Liver (tissue), 9 donors: ENCODE results near the gene NUP93. TPM values are rescaled to one million over a fixed set of nuclear protein-coding genes. Genes with fewer than 3 reads are reported as not detected.

Experiments used
- DNase-seq: peaks from one replicate; pipeline ENCODE4 v3.0.0-alpha.2; 2017; ENCODE audit warnings: low spot score
- H3K27ac ChIP-seq, 2 donors: one replicate each; pipeline ENCODE4 v1.7.0; 2013; ENCODE audit warnings: inconsistent platforms in 2 of 2, low read length in 2 of 2, control low read depth in 1 of 2, low read depth in 1 of 2, mild to moderate bottlenecking in 1 of 2
- H3K27me3 ChIP-seq, 4 donors: one replicate each; pipeline versions ENCODE4 v1.6.1 to v1.7.0; 2013; ENCODE audit warnings: low read length in 3 of 4, inconsistent platforms in 1 of 4, mild to moderate bottlenecking in 1 of 4, moderate library complexity in 1 of 4; ENCODE audit not compliant: control insufficient read depth in 4 of 4, insufficient read depth in 4 of 4
- H3K36me3 ChIP-seq, 4 donors: one replicate each; pipeline versions ENCODE4 v1.6.1 to v1.7.0; 2013; ENCODE audit warnings: low read length in 3 of 4, mild to moderate bottlenecking in 3 of 4, low read depth in 1 of 4, moderate library complexity in 1 of 4; ENCODE audit not compliant: control insufficient read depth in 4 of 4, insufficient read depth in 3 of 4
- H3K4me1 ChIP-seq, 4 donors: one replicate each; pipeline versions ENCODE4 v1.6.1 to v1.7.0; 2013; ENCODE audit warnings: low read length in 3 of 4, mild to moderate bottlenecking in 3 of 4, moderate library complexity in 1 of 4; ENCODE audit not compliant: control insufficient read depth in 4 of 4, insufficient read depth in 4 of 4
- H3K4me3 ChIP-seq, 3 donors: one replicate each; pipeline versions ENCODE4 v1.6.1 to v1.7.0; 2013; ENCODE audit warnings: low read length in 3 of 3, control low read depth in 1 of 3, low read depth in 1 of 3, mild to moderate bottlenecking in 1 of 3
- H3K9ac ChIP-seq, 2 donors: one replicate each; pipeline ENCODE4 v1.7.0; 2013; ENCODE audit warnings: low read length in 2 of 2, mild to moderate bottlenecking in 2 of 2, moderate library complexity in 2 of 2, control low read depth in 1 of 2, low read depth in 1 of 2
- H3K9me3 ChIP-seq, 4 donors: one replicate each; pipeline versions ENCODE4 v1.6.1 to v1.7.0; 2013; ENCODE audit warnings: low read length in 3 of 4; ENCODE audit not compliant: control insufficient read depth in 4 of 4
- CTCF ChIP-seq: fragments of 150-350 bp; IDR thresholded peaks from 2 replicates; pipeline ENCODE4 v1.5.1; 2017; ENCODE audit warnings: improper control_type of control experiment, low read depth, low read length; ENCODE audit not compliant: missing input control
- EGR1 ChIP-seq, 2 donors: IDR thresholded peaks; 2 replicates each; pipeline ENCODE4 v1.6.1; 2016 to 2018; ENCODE audit warnings: antibody characterized with exemption in 2 of 2, low read depth in 2 of 2
- FOXA1 ChIP-seq: IDR thresholded peaks from 2 replicates; pipeline ENCODE4 v1.6.1; 2016; ENCODE audit warnings: antibody characterized with exemption
- JUND ChIP-seq, 2 donors: IDR thresholded peaks; 2 replicates each; pipeline ENCODE4 v1.6.1; 2016; ENCODE audit warnings: antibody characterized with exemption in 2 of 2
- NR2F2 ChIP-seq: IDR thresholded peaks from 2 replicates; pipeline ENCODE4 v1.6.1; 2016; ENCODE audit warnings: antibody characterized with exemption
- RAD21 ChIP-seq, 2 donors: IDR thresholded peaks; 2 replicates each; pipeline ENCODE4 v1.6.1; 2016; ENCODE audit warnings: antibody characterized with exemption in 2 of 2, mild to moderate bottlenecking in 2 of 2
- REST ChIP-seq: IDR thresholded peaks from 2 replicates; pipeline ENCODE4 v1.6.1; 2016; ENCODE audit warnings: antibody characterized with exemption, mild to moderate bottlenecking
- RXRA ChIP-seq, 2 donors: IDR thresholded peaks; 2 replicates each; pipeline ENCODE4 v1.6.1; 2017 to 2018; ENCODE audit warnings: antibody characterized with exemption in 2 of 2, mild to moderate bottlenecking in 1 of 2
- TAF1 ChIP-seq: conservative IDR thresholded peaks from 2 replicates; pipeline ENCODE4 v1.6.1; 2016; ENCODE audit warnings: antibody characterized with exemption, mild to moderate bottlenecking
- YY1 ChIP-seq: IDR thresholded peaks from 2 replicates; pipeline ENCODE4 v1.6.1; 2016; ENCODE audit warnings: antibody characterized with exemption, mild to moderate bottlenecking
- whole genome bisulfite sequencing: extraction: QIAGEN DNeasy Blood & Tissue Kit; methylation state at CpG from one replicate; pipeline ENCODE4 v1.1.7; 2013; 5-methylcytosine and 5-hydroxymethylcytosine counted together
- polyA plus RNA-seq, 2 donors: library from polyadenylated mRNA; stranded (reverse) in 1 of 2; unstranded in 1 of 2; fragments of 200-250 nt in 1 of 2; fragments of >200 nt in 1 of 2; fragmentation: Nextera tagmentation in 1 of 2; extraction: Ambion mirVana in 1 of 2; gene quantifications; one replicate each; pipeline versions ENCODE4 v1.2.1 to v1.2.3, GENCODE V29; 2013 to 2015
- total RNA-seq, 2 donors: library from RNA; depleted of rRNA; stranded (reverse); fragments of >200 nt; gene quantifications; one replicate each; pipeline ENCODE4 v1.2.3, GENCODE V29; 2014
- donor health status: healthy.
- donor health status: healthy.
- donor health status: healthy.
- donor health status: healthy.
- donor health status: healthy.

NUP93 gene
- total and polyA plus RNA-seq, 4 donors, result 8.2 to 31.8 (median 9.8) TPM

GRCh38 chr16:56777482-56777881, 47.6 kb downstream of the NUP93 start:
- DNase-seq, result no peak
- Histone ChIP-seq H3K36me3 (no peaks in the 10 kb centered on the region), H3K4me1 (peaks cover 0 to 3% (median 0%) of the 10 kb centered on the region in 4 donors), H3K4me3 (no peak overlapping the region), H3K27me3 (no peaks in the 10 kb centered on the region), H3K9me3 (no peaks in the 10 kb centered on the region), H3K27ac (no peak overlapping the region), H3K9ac (no peak overlapping the region)
- WGBS, result 94% methylated on average over 5 of the region's 5 CpGs
- TF ChIP-seq YY1 (no peak), JUND (IDR thresholded peaks at IDR 0.05) (no peak), NR2F2 (no peak), RAD21 (IDR thresholded peaks at IDR 0.05) (no peak), CTCF (no peak), FOXA1 (no peak), EGR1 (IDR thresholded peaks at IDR 0.05; ENCODE audit: low read depth in 2 of 2) (no peak), RXRA (IDR thresholded peaks at IDR 0.05) (no peak), REST (no peak)

- no peak for TF ChIP-seq NR2F2
- no peaks in the 10 kb centered on the region for H3K27me3 ChIP-seq
- no peaks in the 10 kb centered on the region for H3K36me3 ChIP-seq
- H3K4me1 ChIP-seq, result peaks cover 0 to 3% (median 0%) of the 10 kb centered on the region in 4 donors
- DNase-seq, result no peak
- no peak overlapping the region for H3K4me3 ChIP-seq
- H3K9me3 ChIP-seq, result no peaks in the 10 kb centered on the region
- whole genome bisulfite sequencing, result 70% methylated on average over 1 of the region's 1 CpG
- H3K9ac ChIP-seq, result no peak overlapping the region
- no peak overlapping the region for H3K27ac ChIP-seq
Observed at GRCh38 chr16:56779906-56780305, 50.0 kb downstream of the NUP93 start.

GRCh38 chr16:56780646-56781045, 50.7 kb downstream of the NUP93 start:
- no peak overlapping the region for H3K9ac ChIP-seq
- WGBS, result 90% methylated on average over 3 of the region's 3 CpGs
- no peak overlapping the region for H3K4me3 ChIP-seq
- no peaks in the 10 kb centered on the region for H3K36me3 ChIP-seq
- no peak overlapping the region for H3K27ac ChIP-seq
- no peaks in the 10 kb centered on the region for H3K27me3 ChIP-seq
- no peak for DNase-seq
- H3K9me3 ChIP-seq, result no peaks in the 10 kb centered on the region
- TF ChIP-seq TAF1 (no peak), YY1 (no peak), FOXA1 (no peak), EGR1 (IDR thresholded peaks at IDR 0.05; ENCODE audit: low read depth in 2 of 2) (no peak), RXRA (IDR thresholded peaks at IDR 0.05) (no peak), JUND (IDR thresholded peaks at IDR 0.05) (no peak)
- peaks cover 0 to 3% (median 0%) of the 10 kb centered on the region in 4 donors for H3K4me1 ChIP-seq
